Measurements from ENCODE around the gene ASTN1.

ASTN1 gene

DNA sequence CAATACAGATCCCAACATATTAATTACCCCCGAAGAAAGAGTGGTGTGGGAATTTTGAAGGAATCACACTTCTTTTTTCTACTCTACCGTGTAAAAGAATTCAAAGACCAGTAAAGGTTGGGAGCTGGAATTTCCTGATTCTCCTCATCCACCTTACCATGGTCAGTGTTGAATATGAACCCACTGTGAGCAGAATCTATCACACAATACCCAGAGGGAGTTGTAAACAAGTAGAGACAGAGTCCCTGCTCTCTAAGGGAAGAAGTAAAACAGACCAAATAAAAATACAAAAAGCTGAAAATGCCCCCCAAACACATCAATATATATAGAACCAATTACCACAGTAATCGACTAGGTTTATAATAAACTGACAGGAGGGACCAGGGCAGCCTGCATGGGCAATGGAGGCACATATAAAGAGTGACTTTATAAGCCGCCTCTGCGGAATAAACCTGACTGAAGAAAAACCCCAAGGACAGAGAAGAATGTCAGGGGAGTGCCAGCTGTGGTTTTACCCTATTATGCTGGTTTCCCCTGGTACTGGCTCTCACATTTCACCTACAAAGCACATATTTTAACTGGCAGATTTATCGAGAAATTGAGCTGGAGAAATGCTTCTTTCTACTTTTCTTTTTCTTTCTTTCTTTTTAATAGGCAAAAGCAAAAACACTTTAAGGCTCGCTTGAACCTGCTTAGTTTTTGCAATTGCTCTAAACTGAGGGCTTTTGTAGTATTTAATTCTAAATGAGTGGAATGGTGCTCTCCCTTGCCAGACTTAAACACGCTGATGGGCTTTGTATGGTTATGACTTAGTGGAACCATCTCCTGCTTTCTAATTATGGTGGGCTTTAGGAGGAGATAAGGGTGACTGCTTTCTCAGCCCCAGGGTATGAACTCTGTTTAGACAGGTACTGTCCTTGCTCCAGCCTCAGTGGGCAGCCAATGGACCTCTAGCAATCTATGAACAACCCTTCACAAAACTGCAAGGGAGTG, 244.8 kb downstream of the ASTN1 start:
- DNase-seq, result no peak

DNA sequence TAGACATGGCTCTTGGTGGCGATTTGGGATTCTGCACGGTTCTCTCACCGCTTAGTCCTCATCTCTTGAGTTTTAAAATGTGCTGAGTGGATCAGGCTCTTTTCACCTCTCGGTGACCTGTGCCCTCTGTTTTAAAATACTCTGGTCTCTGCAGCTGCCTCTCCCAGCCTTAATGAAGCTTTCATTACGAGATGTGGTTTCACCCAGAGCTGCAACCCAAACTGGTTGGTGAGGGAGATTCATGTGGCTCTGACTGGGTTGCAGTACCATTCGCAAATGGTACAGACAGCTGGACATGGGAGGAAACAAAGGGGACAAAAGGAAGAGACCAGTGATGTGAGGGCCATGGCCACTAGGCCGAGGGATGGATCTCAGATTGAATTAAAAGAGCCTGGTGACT, 258.9 kb downstream of the ASTN1 start:
- DNase-seq, result no peak

DNA sequence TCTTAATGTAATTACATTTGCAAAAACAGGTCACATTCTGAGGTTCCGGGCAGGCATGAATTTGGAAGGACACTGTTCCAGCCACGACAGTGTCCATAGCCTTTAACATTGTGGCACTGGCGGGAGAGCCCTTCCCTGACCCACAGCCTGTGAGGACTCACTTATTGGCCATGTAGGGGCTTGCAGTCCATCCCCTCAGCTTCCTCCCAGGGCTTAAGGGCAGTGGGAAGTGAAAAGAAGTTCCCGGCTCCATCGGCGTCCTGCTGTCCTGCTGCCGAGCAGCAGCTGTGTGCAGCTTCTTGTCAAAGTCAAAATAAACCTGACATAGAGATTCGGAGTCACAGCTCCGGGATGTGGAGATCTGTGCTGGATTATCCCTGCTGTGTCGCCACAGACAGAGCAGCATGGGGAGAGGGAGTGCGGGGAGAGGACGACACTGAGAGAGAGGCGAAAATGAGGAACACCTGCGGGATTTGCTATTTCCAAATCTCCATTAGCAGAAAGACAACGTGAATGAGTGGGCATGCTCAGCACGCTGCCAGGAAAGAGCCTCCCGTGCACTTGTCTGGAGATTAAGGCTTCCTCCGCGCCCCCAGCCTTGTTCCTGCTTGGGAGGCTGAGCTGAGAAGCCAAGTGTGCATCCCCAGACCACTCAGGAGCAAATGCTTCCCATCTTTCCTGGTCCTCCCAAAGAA, 260.3 kb downstream of the ASTN1 start:
- no peak for DNase-seq

DNA sequence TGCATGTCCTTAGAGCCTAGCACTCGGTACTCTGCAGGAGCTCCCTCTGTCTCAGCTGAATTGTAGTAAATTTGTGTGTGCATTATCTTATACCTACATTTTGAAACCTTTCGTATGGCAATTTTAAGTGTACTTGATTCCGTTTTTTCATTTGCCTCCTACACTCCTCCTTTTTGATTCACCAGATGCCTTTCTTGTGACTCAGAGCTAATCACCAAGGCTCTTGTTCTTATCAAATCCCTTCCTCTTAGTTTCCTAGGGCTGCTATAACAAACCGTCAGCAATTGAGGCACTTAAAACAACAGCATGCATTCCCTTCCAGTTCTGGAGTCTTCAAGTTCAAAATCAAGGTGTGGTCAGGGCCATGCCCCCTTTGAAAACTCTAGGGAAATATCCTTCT, 261.0 kb downstream of the ASTN1 start:
- DNase-seq, result no peak

DNA sequence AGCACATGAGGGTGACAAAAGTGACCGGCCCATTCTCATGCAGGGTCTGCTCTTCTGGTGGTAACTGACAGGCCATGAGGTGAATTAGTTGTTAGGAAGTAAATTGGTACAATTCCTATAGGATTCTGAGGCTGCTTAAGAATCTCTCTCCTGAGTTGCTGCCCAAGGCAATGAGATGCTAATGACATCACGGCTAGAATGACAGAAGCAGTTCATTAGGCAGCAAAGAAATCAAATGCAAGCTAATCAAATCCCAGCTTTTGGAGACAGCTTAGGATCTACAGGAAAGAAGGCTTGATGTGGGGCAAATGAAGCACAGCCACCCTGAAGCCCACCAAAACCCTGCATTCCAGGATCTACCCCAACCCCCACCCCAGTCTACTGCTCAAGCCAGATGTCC, 265.2 kb downstream of the ASTN1 start:
- DNase-seq, result no peak

DNA sequence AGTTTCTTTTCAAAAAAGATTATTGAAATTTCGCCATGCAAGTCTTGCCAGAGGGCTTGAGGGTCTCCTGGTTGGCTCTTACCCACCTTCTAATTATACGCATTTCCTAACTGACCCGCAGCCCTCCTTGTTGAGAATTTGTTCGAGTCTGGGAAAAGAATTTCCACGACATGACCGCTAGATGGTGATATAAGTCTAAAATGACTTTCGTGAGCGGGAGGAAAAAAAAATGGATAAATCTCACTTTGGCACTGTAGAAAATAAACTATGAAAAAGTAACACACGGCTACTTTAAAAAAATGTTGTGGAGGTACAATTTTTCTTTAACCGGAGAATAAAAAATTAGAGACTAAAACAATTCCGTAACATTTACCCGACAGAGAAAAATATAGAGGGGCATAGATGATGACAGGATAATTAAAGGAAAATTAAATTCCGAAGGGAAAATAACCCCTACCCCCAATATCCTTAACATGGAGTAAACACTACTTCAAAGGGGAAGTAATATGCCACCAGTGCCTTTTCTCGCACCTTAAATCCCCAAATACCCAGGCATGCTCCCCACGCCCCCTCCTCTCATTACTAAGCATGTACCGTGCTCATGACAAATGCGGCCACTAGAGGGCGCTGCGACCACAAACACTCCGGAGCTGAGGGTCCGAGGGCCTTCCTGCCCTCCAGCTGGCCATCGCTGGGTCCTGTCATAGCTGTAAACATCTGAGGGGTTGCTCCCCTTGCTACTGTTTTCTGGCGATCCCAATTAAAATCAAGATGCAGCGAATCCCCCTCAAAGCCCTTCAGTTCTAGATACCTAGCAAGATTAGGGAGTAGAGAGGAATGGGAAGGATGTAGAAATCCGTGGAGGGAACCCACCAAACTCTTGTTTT, 266.9 kb downstream of the ASTN1 start:
- DNase-seq, result no peak

DNA sequence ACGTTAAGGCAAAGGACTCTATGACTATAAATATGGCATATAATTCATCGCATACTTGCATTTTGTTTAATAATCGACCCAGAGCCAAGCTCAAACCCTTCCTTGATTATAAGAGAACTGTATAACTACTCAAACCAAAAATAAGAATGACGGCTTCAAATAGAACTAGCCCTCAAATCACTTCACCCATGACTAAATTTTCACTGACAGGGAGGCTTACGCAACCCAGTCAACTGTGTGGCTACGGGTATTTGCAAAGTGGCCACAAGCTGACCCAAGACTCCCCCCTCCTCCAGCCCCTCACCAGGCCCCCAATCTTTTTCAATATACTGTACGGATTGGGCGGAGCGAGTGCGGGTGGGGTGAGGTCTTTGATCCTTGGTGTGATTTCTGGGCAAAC, 268.3 kb downstream of the ASTN1 start:
- no peak for DNase-seq

DNA sequence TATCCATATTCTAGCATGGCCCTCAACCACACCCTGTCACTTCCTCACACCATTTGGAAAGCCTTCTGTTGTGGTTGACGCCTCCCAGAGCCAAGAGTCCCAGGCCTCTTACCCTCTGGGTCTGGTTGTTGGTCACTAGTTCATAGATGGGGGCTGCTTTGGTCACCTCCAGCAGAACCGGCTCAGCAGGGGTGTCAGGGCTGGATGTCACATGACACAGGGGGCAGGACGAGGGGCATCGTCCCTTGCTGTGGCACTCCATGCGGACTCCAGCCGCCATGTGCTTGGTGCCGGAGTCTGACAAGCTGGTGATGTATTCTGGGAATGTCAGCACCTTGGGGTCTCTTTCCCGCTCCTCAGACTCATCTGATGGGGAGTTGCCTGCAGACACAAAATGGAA, 270.1 kb downstream of the ASTN1 start:
- no peak for DNase-seq

DNA sequence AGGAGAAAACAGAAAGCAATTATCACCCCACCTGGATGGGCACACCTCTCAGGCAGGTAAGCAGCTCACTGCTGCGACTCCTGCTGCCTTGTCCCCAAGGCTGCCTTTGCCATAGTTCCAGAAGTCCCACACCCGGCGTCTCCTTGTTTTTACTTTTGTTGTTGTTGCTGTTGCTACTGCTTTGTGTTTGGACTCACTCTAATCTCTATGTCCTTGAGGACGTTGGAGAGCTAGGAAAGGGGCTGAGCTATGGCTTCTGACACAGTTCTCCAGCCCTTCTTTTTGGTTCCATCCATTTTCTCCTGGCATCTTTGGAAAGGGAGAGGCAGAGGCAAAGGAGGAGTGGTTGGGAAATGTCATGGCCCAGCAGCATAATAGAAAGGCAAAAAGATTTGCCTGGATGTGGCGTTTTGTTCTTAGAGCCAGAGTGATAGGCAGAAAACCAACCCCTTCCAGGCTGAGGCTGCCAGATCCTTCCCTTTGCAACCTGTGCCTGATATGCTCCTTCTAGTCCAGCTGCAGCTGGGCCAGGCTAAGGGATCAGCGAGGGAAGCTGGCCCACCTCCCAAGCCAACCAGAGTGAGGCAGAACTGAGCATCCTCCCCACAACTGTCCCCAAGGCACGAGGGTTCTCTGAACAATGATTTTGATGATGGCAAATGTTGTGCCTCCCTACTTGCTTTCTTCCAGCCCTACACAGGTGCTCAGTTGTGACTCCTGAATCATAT, 270.7 kb downstream of the ASTN1 start:
- DNase-seq, result no peak

DNA sequence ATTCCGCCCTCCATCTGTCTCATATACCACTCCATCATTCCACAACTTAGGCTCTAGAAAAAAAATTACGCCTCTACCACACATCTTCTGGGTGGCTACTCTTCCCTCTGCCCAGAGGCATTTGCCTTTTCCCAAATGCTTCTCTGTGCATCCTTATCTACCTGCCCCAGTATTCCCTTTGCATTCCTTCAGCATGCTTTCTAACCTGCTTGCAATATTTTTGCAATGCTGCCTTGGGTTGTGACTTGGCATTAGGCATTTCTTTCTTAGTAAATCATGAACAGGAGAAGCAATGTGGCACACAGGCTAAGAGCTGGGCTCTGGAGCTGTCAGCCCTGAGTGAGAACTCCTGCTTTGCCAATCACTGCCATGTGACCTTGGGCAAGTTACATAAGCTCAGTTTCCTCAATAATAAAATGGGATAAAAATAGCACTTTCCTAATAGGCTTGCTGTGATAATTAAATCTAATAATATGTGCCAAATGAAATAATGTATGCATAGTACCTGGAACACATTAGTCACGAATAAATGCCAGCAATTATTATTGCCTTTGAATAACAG, 276.0 kb downstream of the ASTN1 start:
- no peak for DNase-seq

DNA sequence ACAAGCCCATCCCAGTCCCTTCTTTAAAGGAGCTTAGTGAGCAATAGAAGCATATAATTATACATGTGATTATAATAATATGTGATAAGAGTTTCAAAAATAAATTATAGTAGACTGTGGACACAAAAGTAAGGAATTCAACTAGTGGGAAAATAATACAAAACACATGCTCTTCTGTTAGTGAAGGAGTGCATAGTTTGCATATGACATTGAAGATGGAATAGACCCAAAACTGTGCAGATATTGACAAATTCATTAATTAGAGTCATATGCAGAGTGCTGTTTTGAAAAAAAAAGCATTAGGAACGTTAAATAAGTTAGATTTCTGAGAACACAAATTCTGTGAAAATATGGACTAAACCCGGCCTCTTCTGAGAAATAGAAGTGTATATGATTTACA, 278.8 kb downstream of the ASTN1 start:
- no peak for DNase-seq

DNA sequence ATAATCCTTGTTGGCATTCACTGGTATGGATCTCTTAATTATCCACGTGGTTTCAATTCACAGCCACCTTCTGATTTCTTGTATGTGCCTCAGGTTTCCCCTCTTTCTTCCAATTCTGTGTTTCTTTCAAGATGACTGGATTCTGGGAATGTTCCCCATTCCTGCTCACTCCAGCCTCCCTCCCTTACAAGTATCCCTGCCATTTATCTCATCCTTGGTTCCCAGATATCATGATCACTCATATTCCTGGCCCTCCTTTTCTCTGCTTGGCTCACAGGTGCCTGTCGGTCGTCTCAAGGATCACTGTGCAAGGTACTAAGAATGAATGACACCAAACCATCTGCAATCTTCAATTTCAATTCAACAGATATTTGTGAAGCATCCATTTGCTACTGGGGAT, 279.2 kb downstream of the ASTN1 start:
- DNase-seq, result no peak

DNA sequence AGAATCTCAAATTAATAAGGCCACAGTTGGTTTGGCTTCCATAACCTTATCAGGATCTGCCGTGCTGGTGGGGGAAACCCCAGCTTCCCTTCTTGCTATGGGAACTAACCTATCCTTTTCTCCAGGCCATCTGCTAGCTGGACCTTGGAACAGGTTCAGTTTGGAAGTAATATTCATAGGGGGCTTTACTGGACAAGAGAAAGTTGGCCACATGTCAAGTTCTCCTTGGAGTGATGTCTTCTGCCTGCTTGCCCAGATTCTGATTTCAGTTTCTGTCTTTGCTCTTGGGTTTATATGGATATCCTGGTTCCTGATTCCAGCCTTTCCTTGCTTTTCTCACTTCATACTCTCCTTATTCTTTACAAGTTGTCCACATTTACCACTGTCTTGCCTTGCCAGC, 279.6 kb downstream of the ASTN1 start:
- no peak for DNase-seq

DNA sequence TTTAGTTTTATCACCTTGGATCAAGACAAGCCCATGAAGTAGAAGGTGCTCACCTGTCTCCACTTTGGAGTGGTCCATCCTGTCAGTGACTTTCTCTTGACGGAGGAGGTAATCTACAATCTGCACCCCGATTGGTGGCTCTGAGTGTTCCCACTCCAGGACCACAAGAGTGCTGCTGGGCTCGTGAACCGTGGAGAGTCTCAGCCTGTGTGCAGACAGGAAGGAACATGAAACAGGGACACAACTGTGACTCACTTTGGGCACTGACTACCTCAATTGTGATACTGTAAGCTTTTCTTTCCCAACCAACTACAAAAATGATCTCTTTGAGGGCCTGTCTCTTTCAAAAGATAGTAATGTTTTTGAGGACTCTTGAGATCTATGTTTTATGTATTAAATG, 280.2 kb downstream of the ASTN1 start:
- no peak for DNase-seq

DNA sequence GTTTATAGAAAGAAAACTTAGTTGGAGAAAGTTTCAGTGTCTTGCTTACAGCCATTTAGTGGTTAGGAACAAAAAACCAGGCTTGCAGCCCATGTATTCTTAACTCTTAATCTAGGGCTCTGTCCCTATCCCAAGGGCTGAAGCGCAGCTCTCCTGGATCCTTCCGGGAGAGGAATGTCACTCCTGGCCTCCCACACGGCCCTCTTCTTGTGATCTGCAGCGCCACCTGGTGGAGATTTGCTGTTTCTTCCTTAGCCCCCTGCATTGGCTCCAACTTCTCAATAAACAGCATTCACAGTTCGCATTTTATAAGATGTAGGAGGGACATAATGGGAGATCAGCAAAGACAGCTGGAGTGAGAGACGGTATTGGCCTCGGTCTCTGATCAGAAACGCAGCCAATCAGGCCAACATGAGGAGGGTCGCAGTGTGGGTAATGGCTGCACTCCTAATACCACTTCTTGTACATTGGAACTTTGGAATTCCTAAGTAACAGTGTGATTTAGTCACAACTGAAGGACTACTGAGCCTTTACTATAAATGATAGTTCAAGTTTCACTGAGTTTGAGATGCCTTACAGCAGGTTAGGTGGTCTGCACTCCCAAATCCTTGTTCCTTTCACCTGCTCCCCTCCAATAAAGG, 283.4 kb downstream of the ASTN1 start:
- no peak for DNase-seq

DNA sequence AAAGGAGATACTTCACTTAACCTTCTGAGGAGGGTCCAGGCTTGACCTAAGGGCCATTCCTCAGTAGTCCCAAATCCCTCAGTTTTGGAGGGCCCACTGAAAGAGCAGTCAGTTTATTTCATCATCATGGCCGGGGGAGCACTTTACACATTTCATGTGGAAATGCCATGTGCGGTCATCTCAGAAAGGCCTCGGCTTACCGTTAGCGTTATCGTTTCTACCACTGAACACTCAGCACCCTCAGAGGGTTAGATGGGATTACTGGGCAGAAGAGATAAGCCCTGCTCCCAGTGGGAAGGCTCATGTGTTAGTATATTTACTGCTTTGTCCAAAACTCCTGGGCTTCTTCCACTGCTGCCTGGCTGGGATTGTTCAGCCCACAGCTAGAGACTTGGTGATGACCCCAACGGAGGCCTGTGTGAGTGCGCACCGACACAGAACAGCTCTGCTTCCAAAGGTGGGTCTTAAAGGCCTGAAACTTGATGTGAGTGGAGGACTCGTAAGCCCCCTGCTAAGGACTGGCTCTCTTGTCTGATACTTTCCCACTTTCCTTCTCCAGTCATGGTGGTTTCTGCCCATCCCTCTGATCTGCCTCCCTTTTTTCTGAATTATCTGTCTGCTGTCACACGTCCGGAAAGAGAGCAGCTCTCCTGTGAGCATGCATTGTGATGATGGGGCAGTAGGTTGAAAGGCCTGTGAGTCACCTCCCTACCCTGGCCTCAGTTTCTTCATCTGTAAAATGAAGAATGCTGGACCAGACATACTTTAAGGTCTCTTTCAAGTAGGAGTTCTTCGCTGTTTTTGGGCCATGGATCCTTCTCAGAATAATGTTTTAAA, 284.5 kb downstream of the ASTN1 start:
- no peak for DNase-seq

DNA sequence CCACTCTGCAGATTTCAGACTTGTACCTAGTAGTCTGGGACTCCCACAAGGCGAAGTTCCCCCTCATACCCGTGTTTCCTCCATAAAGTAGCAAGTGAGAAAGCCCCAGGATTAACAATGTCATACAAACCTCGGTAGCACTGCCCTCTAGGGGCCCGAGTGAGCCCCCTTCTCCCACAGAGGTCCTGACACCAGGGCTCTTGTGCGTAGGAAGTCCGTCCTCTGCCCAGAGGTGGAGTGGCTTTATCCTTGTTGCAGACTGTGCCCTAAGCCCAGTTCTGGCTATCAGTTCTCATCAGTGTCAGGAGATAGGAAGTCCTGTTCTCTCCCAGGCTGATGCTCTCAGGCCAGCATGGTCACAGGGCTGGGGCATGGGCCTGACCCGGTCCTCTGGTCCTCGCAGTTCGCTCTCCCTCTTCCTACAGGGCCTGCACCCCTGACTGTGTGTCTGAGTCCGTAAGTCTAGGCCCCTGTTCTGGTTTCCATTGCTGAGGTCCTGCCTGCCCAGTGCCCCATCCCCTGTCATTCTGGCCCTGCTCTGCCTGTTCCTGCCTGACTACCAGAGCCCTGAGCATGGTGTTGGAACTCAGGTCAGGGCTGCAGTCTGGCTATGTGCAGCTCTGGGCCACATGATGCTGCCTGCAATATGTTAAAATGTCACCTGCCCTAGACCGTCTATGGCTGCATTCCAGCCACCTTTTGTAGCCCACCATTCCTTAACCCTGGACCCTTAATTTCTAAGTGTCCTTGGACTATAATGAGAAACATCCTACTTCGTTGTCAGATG, 285.6 kb downstream of the ASTN1 start:
- DNase-seq, result no peak

DNA sequence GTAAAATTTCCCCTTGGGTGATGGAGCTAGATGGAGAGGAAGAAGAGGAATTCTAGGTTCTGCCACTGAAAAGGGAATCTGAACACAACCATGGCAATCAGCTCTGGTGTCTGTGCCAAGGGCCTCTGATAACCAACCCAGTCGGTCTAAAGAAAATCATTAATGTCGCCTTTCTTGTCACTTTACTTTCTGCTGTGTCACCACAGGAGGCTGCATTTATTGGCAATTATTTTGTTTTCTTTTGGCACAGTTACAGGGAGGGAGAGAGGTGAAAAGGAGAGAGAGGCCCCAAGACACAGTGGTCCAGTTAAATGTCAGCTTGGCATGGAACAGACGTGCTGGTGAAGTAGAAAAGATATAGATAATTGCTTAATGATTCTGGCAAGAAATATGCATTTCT, 287.0 kb downstream of the ASTN1 start:
- DNase-seq, result no peak

DNA sequence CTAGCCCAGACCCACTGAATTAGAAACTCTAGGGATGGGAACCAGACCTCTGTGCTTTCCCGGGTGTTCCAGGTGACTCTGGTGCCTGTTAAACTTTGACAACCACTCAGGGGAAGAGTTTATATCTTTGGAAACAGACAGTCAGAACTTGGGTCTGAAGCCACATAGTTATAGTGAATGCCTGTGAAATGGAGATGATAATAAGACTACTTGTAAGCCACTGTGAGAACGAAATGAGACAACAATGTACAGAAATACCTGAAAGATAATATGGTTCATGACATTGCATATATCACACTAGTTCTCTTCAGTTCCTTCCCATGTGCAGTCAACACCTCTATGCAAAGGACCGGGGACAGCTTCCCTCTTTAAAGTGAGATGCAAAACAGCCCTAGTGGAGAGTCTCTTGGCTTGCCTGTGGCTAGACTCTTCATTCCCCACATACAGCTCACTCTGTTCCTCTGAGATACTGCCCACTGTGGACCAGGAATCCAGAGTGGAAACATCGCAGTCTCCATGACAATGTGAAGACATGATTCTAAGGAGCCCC, 287.5 kb downstream of the ASTN1 start:
- no peak for DNase-seq

DNA sequence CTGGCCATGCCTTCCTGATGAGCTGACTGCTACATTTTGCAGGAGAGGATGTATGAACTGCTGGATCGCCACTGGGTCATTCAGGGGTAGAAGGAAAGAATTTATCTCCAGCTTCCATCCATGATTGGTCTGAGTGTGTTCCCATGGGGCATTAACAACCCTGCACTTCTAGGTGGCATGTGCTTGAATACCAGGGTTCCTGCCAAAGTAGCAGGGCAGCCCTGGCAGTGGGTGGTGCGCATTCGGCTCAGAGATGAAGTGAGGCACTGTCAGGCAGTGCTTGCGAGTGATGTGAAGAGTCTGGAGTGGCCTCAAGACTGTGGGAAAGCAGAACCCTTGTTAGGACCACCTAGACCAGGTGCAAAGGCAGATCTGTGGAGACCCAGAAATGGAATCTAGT, 294.9 kb downstream of the ASTN1 start:
- no peak for DNase-seq
